ENCODE results near the gene NEUROD2. TPM values are rescaled to one million over a fixed set of nuclear protein-coding genes. Genes with fewer than 3 reads are reported as not detected.

Gene NEUROD2
- total RNA-seq, 1 donor from 2014 or later: not detected

- no peak overlapping the region for H3K4me3 ChIP-seq (ENCODE audit: low read depth, low read length)
- TF ChIP-seq, protein P1, sequence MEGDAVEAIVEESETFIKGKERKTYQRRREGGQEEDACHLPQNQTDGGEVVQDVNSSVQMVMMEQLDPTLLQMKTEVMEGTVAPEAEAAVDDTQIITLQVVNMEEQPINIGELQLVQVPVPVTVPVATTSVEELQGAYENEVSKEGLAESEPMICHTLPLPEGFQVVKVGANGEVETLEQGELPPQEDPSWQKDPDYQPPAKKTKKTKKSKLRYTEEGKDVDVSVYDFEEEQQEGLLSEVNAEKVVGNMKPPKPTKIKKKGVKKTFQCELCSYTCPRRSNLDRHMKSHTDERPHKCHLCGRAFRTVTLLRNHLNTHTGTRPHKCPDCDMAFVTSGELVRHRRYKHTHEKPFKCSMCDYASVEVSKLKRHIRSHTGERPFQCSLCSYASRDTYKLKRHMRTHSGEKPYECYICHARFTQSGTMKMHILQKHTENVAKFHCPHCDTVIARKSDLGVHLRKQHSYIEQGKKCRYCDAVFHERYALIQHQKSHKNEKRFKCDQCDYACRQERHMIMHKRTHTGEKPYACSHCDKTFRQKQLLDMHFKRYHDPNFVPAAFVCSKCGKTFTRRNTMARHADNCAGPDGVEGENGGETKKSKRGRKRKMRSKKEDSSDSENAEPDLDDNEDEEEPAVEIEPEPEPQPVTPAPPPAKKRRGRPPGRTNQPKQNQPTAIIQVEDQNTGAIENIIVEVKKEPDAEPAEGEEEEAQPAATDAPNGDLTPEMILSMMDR (IDR thresholded peaks at IDR 0.05; ENCODE audit: insufficient read depth, low read length, poor library complexity, severe bottlenecking): no peak
- no peak for DNase-seq (ENCODE audit: low read depth)
- H3K27me3 ChIP-seq (ENCODE audit: control insufficient read depth, insufficient read depth, low read length): no peaks in the 10 kb centered on the region
- H3K36me3 ChIP-seq (ENCODE audit: control insufficient read depth, insufficient read depth, low read length): peaks cover 1% of the 10 kb centered on the region
These were observed 38.6 kb downstream of the NEUROD2 start for GRCh38 chr17:39569126-39569525.

DNA sequence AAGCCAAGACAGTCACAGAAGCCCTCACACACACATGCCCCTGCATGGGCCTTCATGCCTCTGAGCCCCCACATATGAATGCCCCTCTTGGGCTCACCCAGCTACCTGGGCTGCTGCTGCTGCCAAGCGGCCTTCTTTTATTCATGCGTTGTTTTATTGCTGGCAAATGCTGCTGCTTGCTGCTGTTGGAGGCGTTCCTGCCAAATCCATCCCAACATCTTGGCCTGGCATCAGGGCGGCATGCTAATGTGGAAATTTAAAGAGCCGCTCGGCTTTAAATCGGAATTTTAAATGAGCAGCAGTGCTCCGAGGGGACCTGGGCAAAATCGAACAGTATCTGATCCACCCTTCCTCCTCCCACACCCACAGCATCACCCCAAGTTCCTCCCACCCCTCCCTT lies 39.0 kb downstream of the NEUROD2 start:
- DNase-seq (ENCODE audit: low read depth): no peak
- no peak overlapping the region for H3K4me3 ChIP-seq (ENCODE audit: low read depth, low read length)
- H3K27me3 ChIP-seq (ENCODE audit: control insufficient read depth, insufficient read depth, low read length): no peaks in the 10 kb centered on the region
- H3K36me3 ChIP-seq (ENCODE audit: control insufficient read depth, insufficient read depth, low read length): peaks cover 1% of the 10 kb centered on the region
- TF ChIP-seq, protein P1 (IDR thresholded peaks at IDR 0.05; ENCODE audit: insufficient read depth, low read length, poor library complexity, severe bottlenecking): no peak

GRCh38 chr17:39566094-39566850 lies 41.4 kb downstream of the NEUROD2 start:
- peaks cover 1% of the 10 kb centered on the region for H3K36me3 ChIP-seq (ENCODE audit: control insufficient read depth, insufficient read depth, low read length)
- H3K27me3 ChIP-seq (ENCODE audit: control insufficient read depth, insufficient read depth, low read length): no peaks in the 10 kb centered on the region
- no peak overlapping the region for H3K4me3 ChIP-seq (ENCODE audit: low read depth, low read length)
- TF ChIP-seq, protein P1 (IDR thresholded peaks at IDR 0.05; ENCODE audit: insufficient read depth, low read length, poor library complexity, severe bottlenecking): no peak
- DNase-seq (ENCODE audit: low read depth): no peak

- Histone ChIP-seq H3K4me3 (ENCODE audit: low read depth, low read length) (no peak overlapping the region), H3K36me3 (ENCODE audit: control insufficient read depth, insufficient read depth, low read length) (peaks cover 2% of the 10 kb centered on the region), H3K27me3 (ENCODE audit: control insufficient read depth, insufficient read depth, low read length) (no peaks in the 10 kb centered on the region)
- TF ChIP-seq, protein P1 (IDR thresholded peaks at IDR 0.05; ENCODE audit: insufficient read depth, low read length, poor library complexity, severe bottlenecking): no peak
- DNase-seq (ENCODE audit: low read depth): no peak
These were observed 43.4 kb downstream of the NEUROD2 start for GRCh38 chr17:39564211-39564848.

- TF ChIP-seq, protein P1 (IDR thresholded peaks at IDR 0.05; ENCODE audit: insufficient read depth, low read length, poor library complexity, severe bottlenecking): no peak
- no peaks in the 10 kb centered on the region for H3K27me3 ChIP-seq (ENCODE audit: control insufficient read depth, insufficient read depth, low read length)
- peaks cover 2% of the 10 kb centered on the region for H3K36me3 ChIP-seq (ENCODE audit: control insufficient read depth, insufficient read depth, low read length)
- no peak overlapping the region for H3K4me3 ChIP-seq (ENCODE audit: low read depth, low read length)
- DNase-seq (ENCODE audit: low read depth): no peak
These were observed 44.2 kb downstream of the NEUROD2 start for GRCh38 chr17:39563476-39563875.
